GM12878 (cell line): Measurements from ENCODE around the gene CREB5. TPM values are rescaled to one million over a fixed set of nuclear protein-coding genes. Genes with fewer than 3 reads are reported as not detected.

Source experiments
- BRCA1 ChIP-seq: IDR thresholded peaks from 2 replicates; pipeline ENCODE4 v1.6.1; 2011; ENCODE audit warnings: low read depth, low read length, improper control_type of control experiment
- JUNB ChIP-seq: IDR thresholded peaks from 2 replicates; pipeline ENCODE4 v1.6.1; 2016; ENCODE audit warnings: antibody characterized with exemption, mild to moderate bottlenecking
- LARP7 ChIP-seq: fragments of 450-650 bp; IDR thresholded peaks from 2 replicates; pipeline ENCODE4 v1.6.1; 2017; ENCODE audit warnings: mild to moderate bottlenecking
- NKRF ChIP-seq: fragments of 450-650 bp; conservative IDR thresholded peaks from 2 replicates; pipeline ENCODE4 v1.6.1; 2017; ENCODE audit warnings: mild to moderate bottlenecking, moderate library complexity
- NRF1 ChIP-seq: conservative IDR thresholded peaks from 2 replicates; pipeline ENCODE4 v1.6.1; 2011; ENCODE audit warnings: mild to moderate bottlenecking, low read depth, low read length, improper control_type of control experiment
- REST ChIP-seq: IDR thresholded peaks from 2 replicates; pipeline ENCODE4 v1.6.1; 2012; ENCODE audit warnings: mild to moderate bottlenecking, low read depth, low read length
- ZNF274 ChIP-seq: IDR thresholded peaks from one replicate; pipeline ENCODE4 v1.8.0; 2011; ENCODE audit not compliant: insufficient read length, insufficient read depth
- polyA plus RNA-seq, 11 experiments: library from polyadenylated mRNA; depleted of rRNA in 4 of 11; unstranded in 6 of 11; stranded (reverse) in 5 of 11; fragments of >200 nt; fragmentation: Nextera tagmentation in 4 of 11; fragmentation: Illumina TruSeq in 1 of 11; extraction: Ambion mirVana in 4 of 11; extraction: Trizol in 1 of 11; gene quantifications; 1 replicate in 1 of 11; 2 replicates in 10 of 11; pipeline versions ENCODE4 v1.2.1 to v1.2.3, GENCODE V29; 2011 to 2016; ENCODE audit warnings: inconsistent platforms in 2 of 11, missing spikeins in 2 of 11, low read depth in 1 of 11
- total RNA-seq, 4 experiments: library from RNA; depleted of rRNA in 3 of 4; stranded (reverse); fragments of >200 nt in 3 of 4; fragmentation: Illumina TruSeq in 1 of 4; extraction: Trizol in 1 of 4; gene quantifications; 2 replicates each; pipeline versions ENCODE4 v1.2.1 to v1.2.3, GENCODE V29; 2013 to 2021

Gene CREB5
- total and polyA plus RNA-seq, 10 of the 15 experiments (the other 5 are each of a cell fraction or from before 2014, with no cell fraction given) = 12.9 to 74.1 (median 53.0) TPM

- TF ChIP-seq REST (no peak), LARP7 (no peak), NRF1 (no peak), JUNB (no peak), ZNF274 (no peak), BRCA1 (no peak), NKRF (no peak)
These were observed 231.4 kb downstream of the CREB5 start (continued) for GRCh38 chr7:28643584-28644340.
